Liver (tissue), 9 donors: ENCODE results near the gene CD82. TPM values are rescaled to one million over a fixed set of nuclear protein-coding genes. Genes with fewer than 3 reads are reported as not detected.

Experiments used
- DNase-seq: peaks from one replicate; pipeline ENCODE4 v3.0.0-alpha.2; 2017; ENCODE audit warnings: low spot score
- H3K27ac ChIP-seq, 2 donors: one replicate each; pipeline ENCODE4 v1.7.0; 2013; ENCODE audit warnings: inconsistent platforms in 2 of 2, low read length in 2 of 2, control low read depth in 1 of 2, low read depth in 1 of 2, mild to moderate bottlenecking in 1 of 2
- H3K27me3 ChIP-seq, 4 donors: one replicate each; pipeline versions ENCODE4 v1.6.1 to v1.7.0; 2013; ENCODE audit warnings: low read length in 3 of 4, inconsistent platforms in 1 of 4, mild to moderate bottlenecking in 1 of 4, moderate library complexity in 1 of 4; ENCODE audit not compliant: control insufficient read depth in 4 of 4, insufficient read depth in 4 of 4
- H3K36me3 ChIP-seq, 4 donors: one replicate each; pipeline versions ENCODE4 v1.6.1 to v1.7.0; 2013; ENCODE audit warnings: low read length in 3 of 4, mild to moderate bottlenecking in 3 of 4, low read depth in 1 of 4, moderate library complexity in 1 of 4; ENCODE audit not compliant: control insufficient read depth in 4 of 4, insufficient read depth in 3 of 4
- H3K4me1 ChIP-seq, 4 donors: one replicate each; pipeline versions ENCODE4 v1.6.1 to v1.7.0; 2013; ENCODE audit warnings: low read length in 3 of 4, mild to moderate bottlenecking in 3 of 4, moderate library complexity in 1 of 4; ENCODE audit not compliant: control insufficient read depth in 4 of 4, insufficient read depth in 4 of 4
- H3K4me3 ChIP-seq, 3 donors: one replicate each; pipeline versions ENCODE4 v1.6.1 to v1.7.0; 2013; ENCODE audit warnings: low read length in 3 of 3, control low read depth in 1 of 3, low read depth in 1 of 3, mild to moderate bottlenecking in 1 of 3
- H3K9ac ChIP-seq, 2 donors: one replicate each; pipeline ENCODE4 v1.7.0; 2013; ENCODE audit warnings: low read length in 2 of 2, mild to moderate bottlenecking in 2 of 2, moderate library complexity in 2 of 2, control low read depth in 1 of 2, low read depth in 1 of 2
- H3K9me3 ChIP-seq, 4 donors: one replicate each; pipeline versions ENCODE4 v1.6.1 to v1.7.0; 2013; ENCODE audit warnings: low read length in 3 of 4; ENCODE audit not compliant: control insufficient read depth in 4 of 4
- EGR1 ChIP-seq, 2 donors: IDR thresholded peaks; 2 replicates each; pipeline ENCODE4 v1.6.1; 2016 to 2018; ENCODE audit warnings: antibody characterized with exemption in 2 of 2, low read depth in 2 of 2
- FOXA1 ChIP-seq: IDR thresholded peaks from 2 replicates; pipeline ENCODE4 v1.6.1; 2016; ENCODE audit warnings: antibody characterized with exemption
- FOXA2 ChIP-seq: IDR thresholded peaks from 2 replicates; pipeline ENCODE4 v1.6.1; 2016; ENCODE audit warnings: antibody characterized with exemption
- GABPA ChIP-seq, 2 donors: IDR thresholded peaks in 1 of 2; conservative IDR thresholded peaks in 1 of 2; 2 replicates each; pipeline ENCODE4 v1.6.1; 2016; ENCODE audit warnings: antibody characterized with exemption in 2 of 2, mild to moderate bottlenecking in 1 of 2, moderate library complexity in 1 of 2
- HNF4A ChIP-seq, 2 donors: conservative IDR thresholded peaks; 2 replicates each; pipeline ENCODE4 v1.6.1; 2016; ENCODE audit warnings: antibody characterized with exemption in 2 of 2, mild to moderate bottlenecking in 2 of 2
- JUND ChIP-seq, 2 donors: IDR thresholded peaks; 2 replicates each; pipeline ENCODE4 v1.6.1; 2016; ENCODE audit warnings: antibody characterized with exemption in 2 of 2
- NR2F2 ChIP-seq: IDR thresholded peaks from 2 replicates; pipeline ENCODE4 v1.6.1; 2016; ENCODE audit warnings: antibody characterized with exemption
- RAD21 ChIP-seq, 2 donors: IDR thresholded peaks; 2 replicates each; pipeline ENCODE4 v1.6.1; 2016; ENCODE audit warnings: antibody characterized with exemption in 2 of 2, mild to moderate bottlenecking in 2 of 2
- RXRA ChIP-seq, 2 donors: IDR thresholded peaks; 2 replicates each; pipeline ENCODE4 v1.6.1; 2017 to 2018; ENCODE audit warnings: antibody characterized with exemption in 2 of 2, mild to moderate bottlenecking in 1 of 2
- YY1 ChIP-seq: IDR thresholded peaks from 2 replicates; pipeline ENCODE4 v1.6.1; 2016; ENCODE audit warnings: antibody characterized with exemption, mild to moderate bottlenecking
- WGBS: extraction: QIAGEN DNeasy Blood & Tissue Kit; methylation state at CpG from one replicate; pipeline ENCODE4 v1.1.7; 2013; 5-methylcytosine and 5-hydroxymethylcytosine counted together
- polyA plus RNA-seq, 2 donors: library from polyadenylated mRNA; stranded (reverse) in 1 of 2; unstranded in 1 of 2; fragments of 200-250 nt in 1 of 2; fragments of >200 nt in 1 of 2; fragmentation: Nextera tagmentation in 1 of 2; extraction: Ambion mirVana in 1 of 2; gene quantifications; one replicate each; pipeline versions ENCODE4 v1.2.1 to v1.2.3, GENCODE V29; 2013 to 2015
- total RNA-seq, 2 donors: library from RNA; depleted of rRNA; stranded (reverse); fragments of >200 nt; gene quantifications; one replicate each; pipeline ENCODE4 v1.2.3, GENCODE V29; 2014
- TF ChIP-seq, protein P1 (sequence below): IDR thresholded peaks from 2 replicates; pipeline ENCODE4 v1.6.1; 2016; ENCODE audit warnings: antibody characterized with exemption, mild to moderate bottlenecking
- TF ChIP-seq, protein P2 (sequence below): IDR thresholded peaks from 2 replicates; pipeline ENCODE4 v1.6.1; 2016; ENCODE audit warnings: antibody characterized with exemption
- TF ChIP-seq, protein P3 (sequence below): IDR thresholded peaks from 2 replicates; pipeline ENCODE4 v1.6.1; 2016; ENCODE audit warnings: antibody characterized with exemption
- TF ChIP-seq, protein P4 (sequence below): IDR thresholded peaks from 2 replicates; pipeline ENCODE4 v1.6.1; 2016; ENCODE audit warnings: antibody characterized with exemption
- donor health status: healthy.
- donor health status: healthy.
- donor health status: healthy.
- donor health status: healthy.
- donor health status: healthy.

The CD82 gene
- total and polyA plus RNA-seq, 4 donors = 27.4 to 82.6 (median 47.8) TPM

DNA sequence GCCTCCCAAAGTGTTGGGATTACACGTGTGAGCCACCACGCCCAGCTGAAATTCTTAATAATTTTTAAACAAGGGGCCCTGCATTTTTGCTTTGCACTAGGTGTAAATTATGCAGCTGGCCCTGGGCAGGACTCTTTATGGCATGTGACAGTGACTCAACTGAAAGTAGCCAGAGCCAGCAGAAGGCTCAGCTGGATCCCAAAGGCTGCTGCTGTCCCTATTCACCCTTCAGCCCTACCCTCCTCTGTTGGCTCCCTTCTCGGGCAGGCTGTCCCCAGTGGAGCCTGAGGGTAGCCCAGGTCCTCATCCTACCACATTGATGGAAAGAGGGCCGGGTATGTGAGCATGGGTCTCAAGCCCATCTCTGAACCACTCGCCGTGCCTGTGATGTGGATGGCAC, 45.6 kb downstream of the CD82 start:
- peaks cover 11 to 33% (median 30%) of the 10 kb centered on the region in 4 donors for H3K4me1 ChIP-seq
- H3K27ac ChIP-seq = no peak overlapping the region

DNA sequence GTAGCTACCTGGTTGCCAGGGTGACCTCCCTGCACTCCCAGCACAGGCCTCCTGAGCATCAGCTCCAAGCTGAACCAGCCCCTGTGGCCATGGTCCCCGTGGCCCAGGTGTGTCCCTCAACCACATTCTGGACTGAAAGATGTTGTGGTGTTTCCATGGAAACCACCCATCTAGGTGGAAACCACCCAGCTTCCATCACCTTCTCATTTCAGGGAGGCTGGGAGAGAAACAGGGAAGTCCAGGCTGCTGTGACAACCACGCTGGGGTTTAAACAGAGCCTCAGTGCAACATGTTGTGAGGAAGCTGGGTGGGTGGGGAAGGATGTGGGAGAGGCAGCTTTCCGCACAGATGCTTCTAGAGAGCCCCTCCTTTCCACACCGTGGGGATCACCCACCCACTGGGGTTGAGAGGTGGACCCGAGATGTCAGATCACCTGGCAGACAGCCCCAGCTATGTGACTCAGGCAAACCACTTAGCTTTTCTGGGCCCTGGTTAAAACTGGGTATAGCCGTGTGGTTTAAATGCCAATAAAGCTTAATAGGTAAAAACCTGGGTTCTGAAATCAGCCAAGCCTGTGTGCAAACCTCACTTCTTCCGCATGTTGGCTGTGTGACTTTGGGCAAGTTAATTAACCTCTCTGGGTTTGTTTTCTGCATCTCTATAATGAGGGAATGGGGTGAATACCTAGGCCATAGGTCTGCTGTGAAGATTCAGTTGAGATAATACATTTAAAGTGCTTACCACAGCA, 46.4 kb downstream of the CD82 start:
- TF ChIP-seq EGR1 (IDR thresholded peaks at IDR 0.05; ENCODE audit: low read depth in 2 of 2) (no peak), FOXA2 (no peak), GABPA (IDR thresholded peaks at IDR 0.05 in 1 of 2, conservative IDR thresholded peaks at IDR 0.05 in 1 of 2) (no peak), YY1 (no peak), RXRA (IDR thresholded peaks at IDR 0.05) (no peak), HNF4A (conservative IDR thresholded peaks at IDR 0.05) (no peak)
- TF ChIP-seq, protein P1, sequence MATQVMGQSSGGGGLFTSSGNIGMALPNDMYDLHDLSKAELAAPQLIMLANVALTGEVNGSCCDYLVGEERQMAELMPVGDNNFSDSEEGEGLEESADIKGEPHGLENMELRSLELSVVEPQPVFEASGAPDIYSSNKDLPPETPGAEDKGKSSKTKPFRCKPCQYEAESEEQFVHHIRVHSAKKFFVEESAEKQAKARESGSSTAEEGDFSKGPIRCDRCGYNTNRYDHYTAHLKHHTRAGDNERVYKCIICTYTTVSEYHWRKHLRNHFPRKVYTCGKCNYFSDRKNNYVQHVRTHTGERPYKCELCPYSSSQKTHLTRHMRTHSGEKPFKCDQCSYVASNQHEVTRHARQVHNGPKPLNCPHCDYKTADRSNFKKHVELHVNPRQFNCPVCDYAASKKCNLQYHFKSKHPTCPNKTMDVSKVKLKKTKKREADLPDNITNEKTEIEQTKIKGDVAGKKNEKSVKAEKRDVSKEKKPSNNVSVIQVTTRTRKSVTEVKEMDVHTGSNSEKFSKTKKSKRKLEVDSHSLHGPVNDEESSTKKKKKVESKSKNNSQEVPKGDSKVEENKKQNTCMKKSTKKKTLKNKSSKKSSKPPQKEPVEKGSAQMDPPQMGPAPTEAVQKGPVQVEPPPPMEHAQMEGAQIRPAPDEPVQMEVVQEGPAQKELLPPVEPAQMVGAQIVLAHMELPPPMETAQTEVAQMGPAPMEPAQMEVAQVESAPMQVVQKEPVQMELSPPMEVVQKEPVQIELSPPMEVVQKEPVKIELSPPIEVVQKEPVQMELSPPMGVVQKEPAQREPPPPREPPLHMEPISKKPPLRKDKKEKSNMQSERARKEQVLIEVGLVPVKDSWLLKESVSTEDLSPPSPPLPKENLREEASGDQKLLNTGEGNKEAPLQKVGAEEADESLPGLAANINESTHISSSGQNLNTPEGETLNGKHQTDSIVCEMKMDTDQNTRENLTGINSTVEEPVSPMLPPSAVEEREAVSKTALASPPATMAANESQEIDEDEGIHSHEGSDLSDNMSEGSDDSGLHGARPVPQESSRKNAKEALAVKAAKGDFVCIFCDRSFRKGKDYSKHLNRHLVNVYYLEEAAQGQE = no peak
- TF ChIP-seq, protein P2, sequence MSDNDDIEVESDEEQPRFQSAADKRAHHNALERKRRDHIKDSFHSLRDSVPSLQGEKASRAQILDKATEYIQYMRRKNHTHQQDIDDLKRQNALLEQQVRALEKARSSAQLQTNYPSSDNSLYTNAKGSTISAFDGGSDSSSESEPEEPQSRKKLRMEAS = no peak
- TF ChIP-seq, protein P3, sequence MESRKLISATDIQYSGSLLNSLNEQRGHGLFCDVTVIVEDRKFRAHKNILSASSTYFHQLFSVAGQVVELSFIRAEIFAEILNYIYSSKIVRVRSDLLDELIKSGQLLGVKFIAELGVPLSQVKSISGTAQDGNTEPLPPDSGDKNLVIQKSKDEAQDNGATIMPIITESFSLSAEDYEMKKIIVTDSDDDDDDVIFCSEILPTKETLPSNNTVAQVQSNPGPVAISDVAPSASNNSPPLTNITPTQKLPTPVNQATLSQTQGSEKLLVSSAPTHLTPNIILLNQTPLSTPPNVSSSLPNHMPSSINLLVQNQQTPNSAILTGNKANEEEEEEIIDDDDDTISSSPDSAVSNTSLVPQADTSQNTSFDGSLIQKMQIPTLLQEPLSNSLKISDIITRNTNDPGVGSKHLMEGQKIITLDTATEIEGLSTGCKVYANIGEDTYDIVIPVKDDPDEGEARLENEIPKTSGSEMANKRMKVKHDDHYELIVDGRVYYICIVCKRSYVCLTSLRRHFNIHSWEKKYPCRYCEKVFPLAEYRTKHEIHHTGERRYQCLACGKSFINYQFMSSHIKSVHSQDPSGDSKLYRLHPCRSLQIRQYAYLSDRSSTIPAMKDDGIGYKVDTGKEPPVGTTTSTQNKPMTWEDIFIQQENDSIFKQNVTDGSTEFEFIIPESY = no peak
- TF ChIP-seq, protein P4, sequence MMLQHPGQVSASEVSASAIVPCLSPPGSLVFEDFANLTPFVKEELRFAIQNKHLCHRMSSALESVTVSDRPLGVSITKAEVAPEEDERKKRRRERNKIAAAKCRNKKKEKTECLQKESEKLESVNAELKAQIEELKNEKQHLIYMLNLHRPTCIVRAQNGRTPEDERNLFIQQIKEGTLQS = no peak
- Histone ChIP-seq H3K36me3 (peaks cover 0 to 9% (median under 1%) of the 10 kb centered on the region in 4 donors), H3K9me3 (no peaks in the 10 kb centered on the region), H3K27me3 (no peaks in the 10 kb centered on the region), H3K4me1 (peaks cover 11 to 40% (median 36%) of the 10 kb centered on the region in 4 donors), H3K4me3 (no peak overlapping the region), H3K9ac (no peak overlapping the region), H3K27ac (no peak overlapping the region)
- DNase-seq = no peak
- WGBS = 81% methylated on average over 7 of the region's 7 CpGs

More for the DNA sequence above, 45.6 kb downstream of the CD82 start:
- H3K9ac ChIP-seq = no peak overlapping the region
- H3K9me3 ChIP-seq = no peaks in the 10 kb centered on the region
- no peak for DNase-seq
- no peaks in the 10 kb centered on the region for H3K27me3 ChIP-seq
- TF ChIP-seq NR2F2 (no peak), FOXA1 (no peak), EGR1 (IDR thresholded peaks at IDR 0.05; ENCODE audit: low read depth in 2 of 2) (no peak), GABPA (IDR thresholded peaks at IDR 0.05 in 1 of 2, conservative IDR thresholded peaks at IDR 0.05 in 1 of 2) (no peak), JUND (IDR thresholded peaks at IDR 0.05) (no peak), FOXA2 (no peak), YY1 (no peak), RAD21 (IDR thresholded peaks at IDR 0.05) (no peak), HNF4A (conservative IDR thresholded peaks at IDR 0.05) (no peak)
- TF ChIP-seq, protein P3 = no peak
- no peak overlapping the region for H3K4me3 ChIP-seq
- 94% methylated on average over 6 of the region's 6 CpGs for WGBS
- H3K36me3 ChIP-seq = peaks cover 0 to 13% (median 6%) of the 10 kb centered on the region in 4 donors
